OCI-M2 (cell line): ENCODE results near the gene HCLS1.

Experiments used
- DNase-seq: peaks from one replicate; lab custom pipeline; 2025; ENCODE audit not compliant: unreplicated experiment; lab: John Stamatoyannopoulos, UW

HCLS1 gene

DNA sequence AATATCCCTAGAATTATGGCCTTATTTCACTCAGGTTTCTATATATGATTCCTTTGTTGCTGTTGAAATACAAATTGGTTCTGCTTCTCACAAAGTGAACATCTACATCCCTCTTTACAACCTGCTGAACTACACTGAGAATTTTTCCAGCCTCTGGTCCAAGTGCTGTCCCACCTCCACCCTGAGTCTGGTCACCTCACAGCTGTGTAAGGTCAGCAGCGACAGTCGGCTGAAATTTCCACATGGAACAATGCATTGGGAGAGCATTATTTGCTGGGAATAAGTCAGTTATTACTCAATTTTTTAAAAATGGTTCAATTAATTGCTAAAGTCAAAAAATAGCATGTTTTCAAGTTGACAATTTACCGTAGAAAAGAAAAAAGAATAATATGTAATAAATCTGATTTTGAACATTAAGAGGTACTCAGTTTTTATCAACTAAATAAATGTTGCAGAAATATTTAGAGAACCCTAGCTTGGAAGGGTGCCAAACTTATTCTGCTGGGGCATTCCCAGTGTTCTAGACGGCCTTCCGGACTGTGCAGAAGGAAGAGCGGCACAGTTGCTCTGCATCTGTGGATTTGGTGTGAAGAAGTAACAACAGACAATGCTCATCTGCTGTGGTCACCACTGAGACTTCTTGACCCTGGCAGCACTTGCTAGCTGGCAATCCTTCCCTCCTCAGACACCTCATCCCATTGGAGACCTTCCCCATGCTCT lies 1.8 kb downstream of the HCLS1 start:
- no peak for DNase-seq

DNA sequence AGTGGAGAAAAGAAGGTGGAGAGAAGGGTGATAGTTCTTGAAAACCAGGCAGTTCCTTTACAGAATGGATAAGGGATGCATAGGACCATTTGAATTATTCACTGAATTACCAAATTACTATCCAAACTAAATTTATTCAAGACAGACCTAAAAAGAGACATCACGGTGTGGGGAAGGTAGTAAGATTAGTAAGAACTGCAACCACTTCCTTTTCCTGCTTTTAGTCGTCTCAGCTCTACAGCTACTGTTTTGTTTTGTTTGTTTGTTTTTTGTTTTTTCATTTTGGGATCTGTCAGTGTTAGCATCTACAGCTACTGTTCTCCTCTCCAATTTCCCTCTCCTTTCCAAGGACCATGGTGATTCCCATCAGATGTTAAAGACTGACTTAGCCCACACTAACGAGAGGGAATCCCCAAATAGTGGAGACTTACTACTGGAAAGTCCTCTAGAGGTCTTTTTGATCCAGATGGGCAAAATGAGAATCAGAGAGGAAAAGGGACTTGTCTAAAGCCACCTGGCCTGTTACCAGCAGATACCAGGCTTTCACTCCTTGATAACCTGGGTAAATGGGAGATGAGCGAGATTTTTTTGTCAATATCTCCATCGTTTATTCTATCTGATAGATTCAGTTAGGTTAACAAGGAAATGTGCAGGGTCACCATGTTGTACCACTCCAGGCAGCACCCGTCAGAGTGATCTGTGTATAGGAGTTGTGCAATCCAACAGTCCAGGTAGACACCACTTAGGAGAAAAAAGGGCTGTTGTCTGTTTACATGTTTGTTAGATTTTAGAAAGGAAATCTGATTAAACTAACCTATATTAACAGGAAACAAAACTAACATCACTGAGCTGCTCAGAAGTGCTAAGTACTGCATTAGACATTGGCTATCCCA lies 6.0 kb downstream of the HCLS1 start:
- no peak for DNase-seq

DNA sequence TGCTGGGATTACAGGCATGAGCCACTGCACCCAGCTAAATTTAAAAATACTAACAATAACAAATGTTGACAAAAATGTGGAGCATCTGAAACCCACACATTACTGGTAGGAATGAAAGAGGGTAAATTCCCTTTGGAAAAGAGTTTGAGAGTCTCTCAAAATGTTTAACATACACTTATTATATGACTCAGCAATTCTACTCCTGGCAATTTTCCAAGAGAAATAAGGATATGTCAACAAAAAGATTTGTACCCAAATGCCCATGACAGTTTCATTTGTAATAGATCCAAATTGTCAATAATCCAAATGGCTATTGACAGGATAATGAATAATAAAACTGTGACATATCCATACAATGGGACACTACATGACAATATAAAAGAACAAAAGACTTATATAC lies 9.0 kb downstream of the HCLS1 start:
- no peak for DNase-seq

DNA sequence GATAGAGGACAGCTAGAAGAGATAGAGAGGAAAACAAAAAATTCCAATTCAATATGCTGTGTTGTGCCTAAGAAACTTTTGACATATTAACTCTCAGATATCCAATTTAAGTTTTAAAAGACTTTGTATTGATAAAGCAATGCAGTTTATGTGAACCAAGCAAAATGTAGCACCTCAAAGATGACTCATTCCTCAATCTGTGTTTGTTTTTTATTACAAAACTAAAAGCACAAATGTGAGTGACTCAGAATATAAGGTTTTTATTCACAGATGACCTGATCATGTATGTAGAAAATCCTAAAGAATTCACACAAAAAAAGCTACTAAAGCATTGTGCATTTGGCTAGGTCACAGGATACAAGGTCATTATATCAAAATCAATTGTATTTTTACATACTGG lies 11.1 kb downstream of the HCLS1 start:
- no peak for DNase-seq

DNA sequence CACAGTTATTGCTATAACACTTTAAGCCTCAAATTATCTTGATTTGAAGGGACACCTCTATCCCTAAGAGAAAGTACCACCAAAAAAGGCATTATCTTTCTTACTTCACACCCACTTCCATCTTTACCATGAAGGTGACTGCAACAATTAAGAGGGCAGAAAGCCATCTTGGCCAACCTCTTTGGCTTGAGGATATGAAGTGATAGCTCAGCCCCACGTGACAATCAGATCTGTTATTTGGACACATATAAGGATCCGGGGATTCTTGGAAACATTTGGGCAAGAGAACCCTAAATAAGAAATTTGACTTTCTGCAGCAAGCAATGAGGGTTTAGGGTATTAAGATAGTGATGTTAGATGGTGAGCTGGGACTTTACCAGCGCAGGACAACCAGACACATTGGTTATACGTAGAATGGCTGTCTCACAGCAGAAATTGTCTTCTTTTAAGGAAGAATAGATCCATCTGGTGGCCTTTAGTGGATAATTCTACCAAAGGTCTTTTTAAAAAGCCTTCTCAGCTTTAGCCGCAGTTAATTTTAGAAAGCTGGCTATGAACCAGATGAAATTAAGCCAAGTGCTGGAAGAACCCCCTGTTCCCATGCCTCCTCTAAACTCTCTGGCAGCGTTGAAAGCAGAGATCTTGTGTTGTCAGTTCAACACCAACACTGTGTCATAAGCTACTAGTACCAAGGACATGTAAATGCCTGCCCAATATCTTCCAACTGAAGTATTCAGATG lies 12.3 kb downstream of the HCLS1 start:
- no peak for DNase-seq

DNA sequence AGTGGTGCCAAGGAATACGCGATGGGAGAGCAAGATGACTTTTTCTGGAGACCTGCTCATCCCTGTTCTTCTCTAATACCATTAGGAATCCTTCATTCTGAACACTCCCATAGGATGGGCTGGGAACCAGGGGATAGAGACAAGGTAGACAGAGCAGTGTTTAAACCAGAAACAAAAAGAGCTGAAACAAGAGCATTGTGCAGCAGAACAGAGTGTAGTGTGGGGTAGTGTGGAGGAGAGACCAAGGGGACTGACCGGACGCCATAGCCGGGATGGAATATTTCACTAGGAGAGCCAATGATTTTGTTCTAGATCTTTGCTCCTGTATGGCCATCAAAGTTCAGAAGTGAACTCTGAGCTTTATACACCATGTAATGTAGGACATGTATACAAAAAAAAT lies 15.6 kb downstream of the HCLS1 start:
- no peak for DNase-seq

DNA sequence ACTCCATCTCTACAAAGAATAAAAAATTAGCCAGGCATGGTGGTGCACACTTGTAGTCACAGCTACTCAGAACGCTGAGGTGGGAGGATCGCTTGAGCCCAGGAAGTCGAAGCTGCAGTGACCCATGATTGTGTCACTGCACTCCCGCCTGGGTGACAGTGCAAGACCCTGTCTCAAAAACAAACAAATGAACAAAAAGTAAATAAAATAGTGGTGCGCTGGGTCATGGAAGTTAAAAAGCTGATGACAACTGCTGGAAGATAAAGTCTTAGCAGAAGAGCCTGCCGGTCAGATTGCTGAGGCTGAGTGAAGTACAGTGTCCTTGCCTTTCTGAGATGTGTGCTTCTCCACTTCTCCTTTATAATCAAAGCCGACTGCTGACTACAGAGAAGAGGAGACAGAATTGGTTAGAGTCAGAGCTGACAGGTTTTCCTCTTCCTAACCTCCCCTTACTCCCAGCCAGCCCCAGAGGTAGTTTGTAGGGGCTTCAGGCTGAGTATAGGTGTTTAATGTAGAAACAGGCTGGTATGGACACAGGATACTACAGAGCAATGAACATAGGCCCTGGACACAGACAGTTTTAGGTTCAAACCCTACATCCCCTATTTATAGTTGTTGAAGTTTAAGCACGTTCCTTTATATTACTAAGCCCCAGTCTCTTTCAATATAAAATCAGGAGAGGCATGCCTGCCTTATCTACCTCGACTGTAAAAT lies 17.9 kb downstream of the HCLS1 start:
- no peak for DNase-seq

DNA sequence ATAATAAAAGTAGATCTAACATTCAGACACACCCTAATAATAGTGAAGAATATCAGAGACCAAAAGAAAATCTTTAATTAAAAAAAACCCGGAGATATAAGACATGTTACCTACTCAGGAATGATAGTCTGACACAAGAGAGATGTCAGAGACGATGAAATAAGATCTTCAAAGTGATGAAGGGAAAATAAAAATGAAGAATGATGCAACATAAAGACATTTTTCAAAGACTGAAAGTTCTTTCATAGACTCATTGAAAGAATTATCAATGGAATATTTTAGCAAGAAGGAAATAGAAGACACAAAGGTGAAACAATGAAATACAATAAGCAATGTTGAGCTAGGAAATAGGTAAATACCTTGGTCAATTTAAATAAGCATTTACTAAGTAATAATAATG lies 19.6 kb downstream of the HCLS1 start:
- no peak for DNase-seq

DNA sequence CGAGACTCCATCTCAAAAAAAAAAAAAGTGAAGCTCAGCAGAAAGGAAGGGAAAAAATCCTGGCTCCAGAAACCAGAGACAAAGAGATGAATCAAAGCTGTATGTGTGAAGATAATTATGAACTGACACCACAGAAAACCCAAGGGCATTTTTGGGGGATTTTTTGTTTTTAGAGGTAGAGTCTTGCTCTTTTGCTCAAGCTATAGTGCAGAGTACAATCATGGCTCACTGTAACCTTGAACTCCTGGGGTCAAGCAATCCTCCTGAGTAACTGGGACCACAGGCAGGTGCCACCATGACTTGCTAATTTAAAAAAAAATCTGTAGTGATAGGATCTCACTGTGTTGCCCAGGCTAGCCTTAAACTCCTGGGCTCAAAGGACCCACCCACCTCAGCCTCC lies 22.8 kb downstream of the HCLS1 start:
- DNase-seq, result no peak

DNA sequence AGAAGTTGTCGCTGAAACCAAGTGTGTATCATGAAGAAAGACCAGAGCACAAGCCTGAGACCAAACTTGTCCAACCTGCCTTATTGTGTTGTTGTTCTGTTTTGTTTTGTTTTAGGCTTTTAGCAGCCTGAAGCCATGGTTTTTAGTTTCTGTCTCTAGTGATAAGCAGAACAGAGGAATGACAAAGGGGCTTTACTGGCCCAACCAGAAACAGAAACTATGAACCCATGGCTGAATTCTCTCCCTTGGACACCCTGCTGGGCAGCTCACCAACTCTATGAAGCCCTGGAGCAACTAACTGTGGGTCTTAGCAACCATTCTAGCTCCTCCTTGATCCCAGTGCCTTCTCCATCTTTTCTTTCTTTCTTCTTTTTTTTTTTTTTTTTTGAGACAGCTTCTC lies 30.3 kb downstream of the HCLS1 start:
- DNase-seq, result no peak

DNA sequence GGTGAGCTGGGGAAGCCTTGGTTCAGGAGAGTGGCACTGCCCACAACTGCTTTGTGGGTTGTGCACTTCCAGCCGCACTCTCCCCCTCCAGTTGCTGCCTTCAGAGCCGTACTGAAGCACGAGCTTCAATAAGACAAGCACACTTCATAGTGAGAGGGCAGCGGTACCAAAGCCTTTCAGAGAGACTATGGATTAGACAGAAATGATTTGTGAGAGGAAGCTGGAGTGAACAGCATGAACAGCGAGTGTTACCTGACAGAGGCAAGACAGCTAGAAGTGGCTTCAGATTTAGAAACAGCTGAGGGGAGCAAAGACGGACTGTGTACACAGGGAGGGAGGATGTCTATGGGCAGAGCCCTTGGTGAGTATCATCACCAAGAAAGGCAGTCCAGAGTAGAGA lies 31.1 kb downstream of the HCLS1 start:
- DNase-seq, result no peak

DNA sequence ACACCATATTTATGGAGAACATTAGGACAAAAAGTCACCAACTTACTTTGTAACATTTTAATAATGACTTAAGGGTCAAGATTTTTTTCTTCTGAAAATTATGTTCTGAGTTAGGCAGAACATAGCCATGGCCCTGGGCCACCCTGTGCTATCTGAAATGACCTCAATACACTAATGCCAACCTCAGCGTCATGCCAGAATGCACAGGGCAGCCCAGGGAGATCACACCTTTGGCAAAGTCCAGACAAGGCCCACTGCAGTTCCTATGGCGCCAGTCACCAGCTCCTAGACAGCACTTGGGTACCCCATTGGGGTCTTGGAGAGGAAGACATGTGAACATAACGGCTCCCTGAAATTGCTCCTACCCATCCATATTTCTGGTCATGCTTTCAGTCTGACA lies 33.1 kb downstream of the HCLS1 start:
- no peak for DNase-seq

DNA sequence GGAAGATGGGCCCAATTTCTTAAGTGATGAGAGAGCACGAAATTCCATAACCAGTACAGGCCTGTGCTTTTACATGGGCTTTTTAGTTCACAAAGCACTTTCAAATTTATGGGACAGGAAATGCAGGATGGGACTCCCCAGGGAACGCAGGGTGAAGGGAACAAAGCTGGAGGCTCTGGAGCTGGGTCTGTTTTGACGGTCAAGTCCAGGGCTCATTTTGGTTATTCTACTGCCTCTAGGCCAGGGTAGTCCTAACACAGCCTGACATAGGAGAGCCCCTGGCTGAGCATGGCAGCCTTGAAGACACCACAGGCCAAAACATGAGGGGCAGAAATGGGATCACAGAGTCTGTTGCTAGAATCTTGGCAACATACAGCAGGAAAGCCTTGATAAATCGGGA lies 33.5 kb downstream of the HCLS1 start:
- no peak for DNase-seq

DNA sequence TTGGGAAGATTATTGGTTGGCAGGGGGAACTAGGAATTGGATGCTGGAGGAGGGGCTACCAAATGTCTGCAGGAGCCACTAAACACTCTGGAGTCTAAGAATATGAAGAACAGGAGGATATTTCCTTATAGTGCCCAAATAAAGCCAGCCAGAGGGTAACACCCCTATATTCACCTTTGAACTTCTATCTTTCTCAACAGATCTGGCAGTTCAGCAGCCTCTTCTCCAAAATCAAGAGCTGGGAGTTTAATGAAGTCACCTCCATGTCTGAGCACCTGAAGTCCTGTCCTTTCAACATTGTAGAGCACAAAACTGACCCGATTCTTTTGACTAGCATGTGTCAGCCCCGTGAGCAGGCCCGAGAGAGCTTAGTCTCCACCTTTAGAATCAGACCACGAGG lies 34.2 kb downstream of the HCLS1 start:
- no peak for DNase-seq

DNA sequence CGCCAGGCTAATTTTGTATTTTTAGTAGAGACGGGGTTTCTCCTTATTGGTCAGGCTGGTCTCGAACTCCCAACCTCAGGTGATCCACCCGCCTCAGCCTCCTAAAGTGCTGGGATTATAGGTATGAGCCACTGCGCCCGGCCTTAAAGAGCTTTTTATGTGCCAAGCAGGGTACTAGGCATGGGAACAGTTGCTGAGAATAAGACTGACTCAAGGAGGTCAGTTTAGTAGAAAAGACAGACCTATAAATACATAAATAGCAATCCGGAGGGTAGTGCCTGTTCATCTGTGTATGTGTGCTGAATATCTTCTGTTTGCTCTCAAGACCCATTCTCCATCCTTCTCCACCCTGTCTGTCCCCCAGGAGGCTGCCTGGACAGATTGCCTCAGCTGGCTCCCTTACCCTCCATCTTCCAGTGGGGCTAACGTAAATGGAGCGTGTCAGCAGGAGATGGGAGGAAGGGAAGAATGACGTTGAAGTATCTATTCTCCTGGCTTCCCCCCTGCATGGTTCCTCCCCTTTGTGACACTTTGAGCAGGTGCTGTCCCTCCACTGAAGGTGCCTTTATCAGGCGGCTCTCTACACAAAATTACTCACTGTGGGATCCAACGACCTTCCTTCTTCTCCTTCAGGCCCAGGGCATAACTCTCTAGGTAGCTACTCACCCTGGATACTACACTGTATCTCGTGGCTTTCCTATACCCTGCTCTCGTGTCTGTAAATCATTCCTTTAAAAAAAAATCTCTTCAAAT lies 36.4 kb downstream of the HCLS1 start:
- DNase-seq, result no peak

DNA sequence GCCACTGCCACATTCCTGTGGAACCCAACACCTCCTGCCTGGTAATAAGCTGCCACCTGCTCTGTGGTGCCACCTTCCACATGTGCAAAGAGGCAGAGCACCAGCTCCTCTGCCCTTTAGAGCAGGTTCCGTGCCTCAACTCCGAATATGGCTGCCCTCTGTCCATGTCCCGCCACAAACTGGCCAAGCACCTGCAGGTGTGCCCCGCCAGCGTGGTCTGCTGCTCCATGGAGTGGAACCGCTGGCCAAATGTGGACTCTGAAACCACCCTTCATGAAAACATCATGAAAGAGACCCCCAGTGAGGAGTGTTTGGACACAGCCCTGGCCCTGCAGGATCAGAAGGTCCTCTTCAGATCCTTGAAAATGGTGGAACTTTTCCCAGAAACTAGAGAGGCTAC lies 39.2 kb downstream of the HCLS1 start:
- no peak for DNase-seq

DNA sequence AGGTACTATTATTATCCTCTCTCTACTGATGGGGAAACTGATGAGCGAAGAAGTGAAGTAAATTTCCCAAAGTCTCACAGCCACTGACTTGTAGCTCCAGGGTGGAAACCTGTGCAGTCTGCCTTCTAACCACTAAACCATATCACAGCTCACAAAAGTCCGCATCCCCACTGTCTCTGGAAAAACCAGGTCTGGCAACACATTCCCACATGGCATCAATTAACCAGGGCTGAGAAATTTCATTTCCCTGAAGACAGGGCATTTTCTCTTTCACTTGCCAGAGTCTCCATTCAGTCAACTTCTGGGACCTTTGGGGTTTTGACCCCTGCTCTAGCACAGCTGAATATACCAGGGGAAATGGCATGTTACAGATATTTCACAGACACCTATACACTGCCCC lies 41.0 kb downstream of the HCLS1 start:
- DNase-seq, result no peak

DNA sequence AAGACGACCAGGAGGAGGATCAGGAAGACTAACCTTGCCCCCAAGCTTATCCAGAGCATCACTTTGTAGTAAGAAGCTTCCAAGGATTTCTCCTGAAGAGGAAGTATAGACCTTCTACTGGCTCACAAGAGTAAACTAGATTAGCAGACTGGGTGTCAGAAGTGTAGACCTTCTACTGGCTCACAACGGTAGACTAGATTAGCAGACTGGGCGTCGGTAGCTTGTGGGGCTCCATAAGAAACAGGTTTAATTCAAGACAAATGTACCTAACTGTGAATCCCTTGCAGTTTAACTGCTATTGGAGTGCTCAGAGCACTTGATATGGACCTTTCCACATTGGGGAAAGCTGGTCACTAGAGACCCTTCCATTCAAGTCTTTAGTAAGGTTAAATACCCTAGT lies 54.6 kb downstream of the HCLS1 start:
- no peak for DNase-seq

DNA sequence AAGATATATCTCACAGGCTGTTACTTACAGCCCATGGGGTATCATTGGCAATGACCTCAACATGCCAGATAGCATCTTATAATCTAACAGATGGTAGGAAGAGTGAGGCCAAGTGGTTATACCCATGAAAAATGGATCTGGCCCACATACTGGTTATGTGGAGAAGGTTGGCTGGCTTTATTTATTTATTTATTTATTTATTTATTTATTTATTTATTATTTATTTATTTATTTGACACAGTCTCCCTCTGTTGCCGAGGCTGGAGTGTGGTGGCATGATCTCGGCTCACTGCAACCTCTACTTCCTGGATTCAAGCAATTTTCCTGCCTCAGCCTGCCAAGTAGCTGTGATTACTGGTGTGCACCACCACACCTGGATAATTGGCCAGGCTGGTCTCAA lies 55.9 kb downstream of the HCLS1 start:
- DNase-seq, result no peak

DNA sequence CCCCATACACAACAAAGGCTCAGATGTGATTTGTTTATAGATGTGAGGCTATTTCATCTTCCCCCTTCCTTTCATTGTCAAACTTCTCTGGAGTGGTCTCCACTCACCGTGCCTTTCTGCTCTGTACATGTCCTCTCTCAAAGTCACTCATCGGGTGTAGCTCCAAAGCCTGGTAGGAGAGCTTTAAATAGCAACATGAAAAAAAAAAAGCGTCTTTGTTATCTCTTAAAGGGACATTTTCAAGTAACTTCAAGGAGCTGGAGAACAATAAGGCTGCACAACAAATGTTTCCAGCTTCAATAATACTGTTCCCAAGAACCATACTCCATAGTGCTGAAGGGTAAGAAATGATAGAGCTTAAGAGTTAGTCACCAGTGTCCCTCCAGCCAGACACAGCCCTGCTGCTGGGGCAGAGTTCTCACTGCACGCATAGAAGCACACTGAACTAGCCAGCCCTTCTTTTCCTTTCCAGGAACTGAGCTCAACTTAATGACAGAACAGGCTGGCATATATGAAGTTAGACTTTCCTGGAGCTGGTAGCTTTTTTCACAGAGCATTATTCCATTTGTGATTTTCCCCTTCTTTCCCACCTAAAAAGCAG lies 59.4 kb downstream of the HCLS1 start:
- no peak for DNase-seq
